ENCODE data around the gene FGF9.

Gene FGF9

DNA sequence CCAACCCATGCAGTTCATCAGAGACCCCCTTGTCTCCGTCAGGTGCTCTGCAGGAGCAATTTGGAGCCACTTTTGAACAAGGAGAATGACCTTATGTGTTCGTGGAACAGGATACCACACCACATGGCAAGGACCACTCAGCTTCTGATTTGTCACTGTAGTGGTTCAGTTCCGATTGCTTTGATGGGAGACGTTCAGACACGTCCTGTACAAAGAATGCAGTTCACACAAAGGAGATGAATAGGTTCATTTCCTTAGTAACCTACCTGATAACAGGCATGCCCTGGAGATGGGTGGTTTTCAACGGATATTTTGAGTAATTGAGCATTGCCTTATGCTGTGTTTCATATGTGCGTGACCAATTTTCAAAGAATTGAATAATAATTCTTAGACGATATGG, 17.2 kb downstream of the FGF9 start:
- no peak for DNase-seq (ENCODE audit: low read depth)

GRCh38 chr13:21689097-21689496, 18.2 kb downstream of the FGF9 start:
- TF ChIP-seq MYC (IDR thresholded peaks at IDR 0.05; ENCODE audit: low read depth, low read length) (no peak), POLR2A (IDR thresholded peaks at IDR 0.05; ENCODE audit: extremely low read depth, insufficient read length) (no peak)
- TF ChIP-seq, protein P1, sequence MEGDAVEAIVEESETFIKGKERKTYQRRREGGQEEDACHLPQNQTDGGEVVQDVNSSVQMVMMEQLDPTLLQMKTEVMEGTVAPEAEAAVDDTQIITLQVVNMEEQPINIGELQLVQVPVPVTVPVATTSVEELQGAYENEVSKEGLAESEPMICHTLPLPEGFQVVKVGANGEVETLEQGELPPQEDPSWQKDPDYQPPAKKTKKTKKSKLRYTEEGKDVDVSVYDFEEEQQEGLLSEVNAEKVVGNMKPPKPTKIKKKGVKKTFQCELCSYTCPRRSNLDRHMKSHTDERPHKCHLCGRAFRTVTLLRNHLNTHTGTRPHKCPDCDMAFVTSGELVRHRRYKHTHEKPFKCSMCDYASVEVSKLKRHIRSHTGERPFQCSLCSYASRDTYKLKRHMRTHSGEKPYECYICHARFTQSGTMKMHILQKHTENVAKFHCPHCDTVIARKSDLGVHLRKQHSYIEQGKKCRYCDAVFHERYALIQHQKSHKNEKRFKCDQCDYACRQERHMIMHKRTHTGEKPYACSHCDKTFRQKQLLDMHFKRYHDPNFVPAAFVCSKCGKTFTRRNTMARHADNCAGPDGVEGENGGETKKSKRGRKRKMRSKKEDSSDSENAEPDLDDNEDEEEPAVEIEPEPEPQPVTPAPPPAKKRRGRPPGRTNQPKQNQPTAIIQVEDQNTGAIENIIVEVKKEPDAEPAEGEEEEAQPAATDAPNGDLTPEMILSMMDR (IDR thresholded peaks at IDR 0.05; ENCODE audit: low read depth, low read length): no peak
- TF ChIP-seq, protein P2, sequence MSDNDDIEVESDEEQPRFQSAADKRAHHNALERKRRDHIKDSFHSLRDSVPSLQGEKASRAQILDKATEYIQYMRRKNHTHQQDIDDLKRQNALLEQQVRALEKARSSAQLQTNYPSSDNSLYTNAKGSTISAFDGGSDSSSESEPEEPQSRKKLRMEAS (IDR thresholded peaks at IDR 0.05; ENCODE audit: low read depth, low read length): no peak
- H3K4me3 ChIP-seq (ENCODE audit: low read depth, low read length): no peak overlapping the region
- DNase-seq (ENCODE audit: low read depth): no peak

More for the DNA sequence above, 17.2 kb downstream of the FGF9 start:
- TF ChIP-seq, protein P1 (IDR thresholded peaks at IDR 0.05; ENCODE audit: low read depth, low read length): no peak
- TF ChIP-seq POLR2A (IDR thresholded peaks at IDR 0.05; ENCODE audit: extremely low read depth, insufficient read length) (no peak), MYC (IDR thresholded peaks at IDR 0.05; ENCODE audit: low read depth, low read length) (no peak)
- TF ChIP-seq, protein P2 (IDR thresholded peaks at IDR 0.05; ENCODE audit: low read depth, low read length): no peak
- H3K4me3 ChIP-seq (ENCODE audit: low read depth, low read length): no peak overlapping the region

DNA sequence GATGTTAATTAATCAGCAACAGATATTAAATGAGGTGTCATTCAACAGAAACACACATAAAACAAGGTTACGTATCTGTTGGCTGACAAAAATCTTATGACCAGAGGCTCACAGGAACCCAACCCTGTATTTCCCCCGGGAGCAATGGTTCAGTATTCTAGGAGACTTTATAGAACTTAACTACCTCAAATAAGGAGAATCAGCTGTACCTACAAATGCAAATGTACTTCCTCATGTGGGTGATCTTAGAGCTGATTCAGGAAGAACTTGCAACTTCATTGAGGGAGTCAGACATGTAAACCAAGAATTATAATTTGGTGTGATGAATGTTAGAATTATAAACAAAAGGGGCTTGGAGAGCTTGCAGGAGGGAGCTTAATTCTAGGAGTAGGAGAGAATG, 20.1 kb downstream of the FGF9 start:
- TF ChIP-seq, protein P2 (IDR thresholded peaks at IDR 0.05; ENCODE audit: low read depth, low read length): no peak
- TF ChIP-seq POLR2A (IDR thresholded peaks at IDR 0.05; ENCODE audit: extremely low read depth, insufficient read length): no peak
- TF ChIP-seq MYC (IDR thresholded peaks at IDR 0.05; ENCODE audit: low read depth, low read length): no peak
- TF ChIP-seq, protein P1 (IDR thresholded peaks at IDR 0.05; ENCODE audit: low read depth, low read length): no peak
- DNase-seq (ENCODE audit: low read depth): no peak
- no peak overlapping the region for H3K4me3 ChIP-seq (ENCODE audit: low read depth, low read length)

GRCh38 chr13:21691500-21691899, 20.6 kb downstream of the FGF9 start:
- TF ChIP-seq MYC (IDR thresholded peaks at IDR 0.05; ENCODE audit: low read depth, low read length) (no peak), POLR2A (IDR thresholded peaks at IDR 0.05; ENCODE audit: extremely low read depth, insufficient read length) (no peak)
- TF ChIP-seq, protein P2 (IDR thresholded peaks at IDR 0.05; ENCODE audit: low read depth, low read length): no peak
- TF ChIP-seq, protein P1 (IDR thresholded peaks at IDR 0.05; ENCODE audit: low read depth, low read length): no peak
- no peak overlapping the region for H3K4me3 ChIP-seq (ENCODE audit: low read depth, low read length)

DNA sequence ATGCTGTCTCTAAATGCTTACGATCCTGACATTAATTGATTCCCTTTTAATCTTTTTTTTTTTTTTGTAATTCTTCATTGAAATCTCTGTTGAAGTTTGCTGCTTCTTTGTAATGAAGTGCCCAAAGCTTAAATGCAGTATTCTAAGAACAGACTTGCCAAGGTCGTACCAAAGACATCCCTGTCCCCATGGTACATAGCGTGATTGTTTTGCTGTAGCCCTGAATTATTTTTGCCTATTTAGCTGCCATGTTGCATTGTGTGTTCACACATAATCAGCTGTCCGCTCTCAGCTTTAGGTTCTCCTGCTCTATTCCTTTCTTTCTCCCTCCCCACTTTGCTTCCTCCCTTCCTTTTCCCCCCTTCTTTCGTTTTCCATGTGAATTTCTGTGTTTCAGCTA, 21.1 kb downstream of the FGF9 start:
- no peak overlapping the region for H3K4me3 ChIP-seq (ENCODE audit: low read depth, low read length)
- no peak for DNase-seq (ENCODE audit: low read depth)
- TF ChIP-seq, protein P2 (IDR thresholded peaks at IDR 0.05; ENCODE audit: low read depth, low read length): no peak
- TF ChIP-seq, protein P1 (IDR thresholded peaks at IDR 0.05; ENCODE audit: low read depth, low read length): no peak
- no peak for TF ChIP-seq MYC (IDR thresholded peaks at IDR 0.05; ENCODE audit: low read depth, low read length)
- TF ChIP-seq POLR2A (IDR thresholded peaks at IDR 0.05; ENCODE audit: extremely low read depth, insufficient read length): no peak

More at GRCh38 chr13:21691500-21691899, 20.6 kb downstream of the FGF9 start:
- no peak for DNase-seq (ENCODE audit: low read depth)

All from NB4 (cell line).